Activated CD4-positive, alpha-beta T cell treated with anti-CD3 and anti-CD28 coated beads, Interleukin-2, Interleukin-4, amounts not matched to agents 100 ng/mL and 50 ng/mL, durations not matched to agents 16 hours and 8 hours (primary cell): Measurements from ENCODE around the gene TCP11L1.
"Not testable (repeated sequence)": the region's sequence is repeated elsewhere in the genome, so short reads cannot be mapped to it uniquely, and the experiment has no call there.

ENCODE experiments used
- DNase-seq: peaks from one replicate; pipeline ENCODE4 v3.0.0-alpha.2; 2020; ENCODE audit warnings: low spot score

Gene TCP11L1

DNA sequence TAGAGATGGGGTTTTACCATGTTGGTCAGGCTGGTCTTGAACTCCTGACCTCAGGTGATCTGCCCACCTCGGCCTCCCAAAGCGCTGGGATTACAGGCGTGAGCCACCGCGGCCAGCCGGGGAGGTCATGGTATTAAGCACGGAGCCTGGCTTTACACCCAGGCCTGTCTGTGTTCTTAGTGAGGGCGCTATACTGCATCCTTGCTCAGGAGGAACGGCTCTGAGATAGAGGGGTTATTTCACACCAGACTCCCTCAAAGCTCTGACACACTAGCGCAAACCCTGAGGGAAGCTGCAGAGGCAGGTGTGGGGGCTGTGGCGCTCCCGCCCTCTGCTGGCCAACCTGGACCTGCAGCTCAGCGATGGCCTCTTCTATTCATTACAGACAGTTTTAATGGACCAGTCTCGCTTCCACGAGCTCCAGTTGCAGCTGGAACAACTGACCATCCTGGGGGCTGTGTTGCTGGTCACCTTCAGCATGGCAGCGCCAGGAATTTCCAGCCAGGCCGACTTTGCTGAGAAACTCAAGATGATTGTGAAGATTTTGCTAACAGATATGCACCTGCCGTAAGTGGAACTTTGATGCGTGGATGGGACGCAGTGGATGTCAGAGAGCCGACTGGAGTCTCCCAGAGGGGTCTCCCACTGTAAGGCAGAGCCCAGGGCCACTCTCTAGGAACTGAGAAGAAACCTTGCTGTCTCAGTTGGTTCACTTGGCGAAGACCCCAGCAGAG, 26.2 kb downstream of the TCP11L1 start:
- DNase-seq: peak; percentile 71

DNA sequence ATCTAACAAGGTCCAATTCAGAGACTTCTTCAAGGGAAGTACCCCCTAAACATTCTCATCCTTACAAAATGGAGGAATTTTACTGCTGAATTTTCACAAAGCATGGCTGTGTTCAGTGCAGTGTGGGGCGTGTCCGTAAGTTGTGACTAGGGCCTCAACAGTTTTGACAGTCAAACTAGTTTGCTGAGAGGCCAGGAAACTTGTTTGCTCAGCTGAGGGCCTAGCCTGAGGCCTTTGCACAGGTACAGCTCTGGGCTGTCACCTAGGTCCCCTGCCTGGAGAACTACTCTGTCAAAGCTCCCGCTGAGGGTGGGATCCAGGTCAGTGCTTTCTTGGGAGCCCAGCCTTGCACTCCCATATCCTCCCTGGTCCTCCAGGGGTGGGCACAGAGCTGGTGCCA, 27.9 kb downstream of the TCP11L1 start:
- DNase-seq: no peak

DNA sequence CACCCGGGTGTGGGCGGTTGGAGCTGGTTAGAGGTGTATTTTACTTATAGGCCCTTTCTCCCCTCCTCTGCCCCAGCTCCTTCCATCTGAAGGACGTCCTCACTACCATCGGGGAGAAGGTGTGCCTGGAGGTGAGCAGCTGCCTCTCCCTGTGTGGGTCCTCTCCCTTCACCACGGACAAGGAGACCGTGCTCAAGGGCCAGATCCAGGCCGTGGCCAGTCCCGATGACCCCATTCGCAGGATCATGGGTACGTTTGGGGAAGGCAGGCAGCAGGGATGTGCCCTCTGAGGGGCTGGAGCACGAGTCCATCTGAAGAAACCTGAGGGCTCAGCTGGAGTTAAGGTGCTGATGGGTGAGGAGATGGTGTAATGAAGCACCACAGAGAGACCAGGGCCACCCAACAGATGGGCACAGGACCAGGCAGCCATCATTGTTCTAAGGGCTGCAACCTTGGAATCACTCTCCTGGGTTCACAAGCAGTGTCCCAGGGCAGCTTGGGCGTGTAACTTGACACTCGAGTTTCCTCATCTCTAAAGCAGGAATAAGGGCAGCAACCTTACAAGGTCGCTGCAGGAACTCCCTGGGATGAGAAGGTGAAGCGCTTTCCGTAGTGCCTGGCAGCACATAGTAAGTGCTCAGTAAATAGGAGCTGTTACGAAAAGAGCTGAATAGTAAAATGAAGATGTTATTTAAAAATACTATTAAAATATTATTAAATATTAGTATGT, 29.4 kb downstream of the TCP11L1 start:
- no peak for DNase-seq

DNA sequence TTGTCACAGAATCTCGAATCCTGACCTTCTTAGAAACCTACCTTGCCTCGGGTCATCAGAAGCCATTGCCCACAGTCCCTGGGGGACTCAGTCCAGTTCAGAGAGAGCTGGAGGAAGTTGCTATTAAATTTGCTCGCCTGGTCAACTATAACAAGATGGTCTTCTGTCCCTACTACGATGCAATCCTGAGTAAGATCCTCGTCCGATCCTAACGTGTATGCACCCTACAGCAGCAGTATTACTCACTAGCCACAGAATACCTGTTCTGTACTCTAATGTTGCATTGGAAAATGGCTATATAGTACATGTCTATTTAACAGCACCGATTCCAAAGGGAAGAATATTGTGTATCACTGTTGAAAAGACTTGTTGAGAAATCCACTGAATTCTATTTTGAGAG, 33.1 kb downstream of the TCP11L1 start:
- no peak for DNase-seq

DNA sequence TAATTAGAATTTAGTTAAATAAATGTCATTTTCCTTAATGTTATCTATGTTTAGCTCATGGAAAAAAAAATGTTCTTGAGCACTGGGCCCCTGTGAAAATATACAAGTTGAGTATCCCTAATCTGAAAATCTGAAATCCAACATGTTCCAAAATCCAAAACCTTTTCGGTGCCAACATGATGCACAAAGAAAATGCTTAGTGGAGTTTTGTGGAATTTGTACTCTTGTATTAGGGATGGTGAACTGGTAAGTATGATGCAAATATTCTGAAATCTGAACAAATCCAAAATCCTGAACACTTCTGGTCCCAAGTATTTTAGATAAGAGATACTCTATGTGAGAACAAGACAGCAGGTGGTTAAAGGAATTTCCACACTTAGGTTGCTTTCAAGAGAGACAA, 44.5 kb downstream of the TCP11L1 start:
- no peak for DNase-seq

DNA sequence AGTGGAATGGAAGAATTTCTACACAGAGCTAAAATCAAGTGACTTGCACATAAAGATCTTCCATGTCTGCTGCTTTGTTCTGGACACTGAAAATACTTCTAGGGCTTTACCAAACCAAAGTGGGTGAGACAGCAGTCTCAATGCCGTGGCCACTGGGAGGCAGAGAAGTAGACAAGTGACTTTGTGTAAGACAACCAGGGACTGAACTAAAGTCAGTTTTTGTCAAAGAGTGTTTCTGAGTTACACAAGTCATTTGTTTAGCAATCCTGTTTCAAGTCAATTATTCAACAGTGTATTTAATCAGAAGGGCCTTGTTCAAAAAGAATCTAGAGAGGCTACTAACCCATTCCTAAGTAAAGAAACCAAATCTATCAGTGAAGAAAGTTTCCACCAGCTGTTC, 46.6 kb downstream of the TCP11L1 start:
- no peak for DNase-seq

DNA sequence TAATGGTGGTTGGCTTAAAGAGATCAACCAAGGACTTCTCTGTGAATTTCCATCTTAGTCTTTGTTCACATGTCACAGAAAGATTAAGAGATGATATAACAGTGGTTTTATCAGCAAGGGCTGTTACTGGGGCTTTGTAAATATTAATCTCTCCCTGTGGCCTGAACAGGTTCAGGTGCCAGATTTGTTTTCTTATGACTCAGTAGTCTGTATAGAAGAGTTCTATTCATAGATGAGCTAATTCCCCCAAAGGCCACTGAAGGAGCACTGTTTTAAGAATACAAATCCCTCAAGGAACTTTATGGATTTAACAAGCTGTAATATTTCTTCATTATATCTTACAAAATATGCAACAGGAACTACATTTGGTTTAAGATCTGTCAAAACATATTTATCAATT, 50.4 kb downstream of the TCP11L1 start:
- no peak for DNase-seq

DNA sequence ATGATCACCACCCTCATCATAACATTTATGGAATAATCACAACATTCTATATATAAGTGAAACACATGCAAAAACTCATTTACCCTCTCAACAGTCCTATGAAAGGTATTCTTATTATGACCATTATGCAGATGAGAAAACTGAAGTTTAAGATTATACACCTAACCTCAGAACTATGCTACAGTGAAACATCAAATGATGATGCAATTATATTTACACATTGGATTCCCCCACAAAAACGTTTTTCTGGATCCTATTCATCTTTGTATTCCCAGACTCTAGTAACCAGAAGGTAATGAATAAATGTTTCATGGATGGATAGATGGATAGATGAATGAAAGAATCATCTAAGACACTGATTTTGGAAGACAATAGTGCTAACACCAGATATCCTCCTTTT, 54.8 kb downstream of the TCP11L1 start:
- DNase-seq: no peak

DNA sequence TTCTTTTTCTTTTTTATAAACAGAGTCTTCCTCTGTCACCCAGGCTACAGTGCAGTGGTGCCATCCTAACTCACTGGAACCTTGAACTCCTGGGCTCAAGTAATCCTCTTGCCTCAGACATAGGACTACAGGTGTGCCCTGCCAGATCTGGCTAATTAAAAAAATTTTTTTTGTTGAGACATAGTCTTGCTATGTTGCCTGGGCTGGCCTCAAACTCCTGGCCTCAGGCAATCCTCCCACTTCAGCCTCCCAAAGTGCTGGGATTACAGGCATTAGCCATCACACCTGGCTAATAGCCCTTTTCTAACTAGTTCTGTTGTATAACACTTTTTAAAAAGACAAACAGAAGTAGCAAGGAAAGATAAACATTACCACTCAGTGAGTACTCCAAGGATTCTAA, 64.5 kb downstream of the TCP11L1 start:
- DNase-seq: no peak

DNA sequence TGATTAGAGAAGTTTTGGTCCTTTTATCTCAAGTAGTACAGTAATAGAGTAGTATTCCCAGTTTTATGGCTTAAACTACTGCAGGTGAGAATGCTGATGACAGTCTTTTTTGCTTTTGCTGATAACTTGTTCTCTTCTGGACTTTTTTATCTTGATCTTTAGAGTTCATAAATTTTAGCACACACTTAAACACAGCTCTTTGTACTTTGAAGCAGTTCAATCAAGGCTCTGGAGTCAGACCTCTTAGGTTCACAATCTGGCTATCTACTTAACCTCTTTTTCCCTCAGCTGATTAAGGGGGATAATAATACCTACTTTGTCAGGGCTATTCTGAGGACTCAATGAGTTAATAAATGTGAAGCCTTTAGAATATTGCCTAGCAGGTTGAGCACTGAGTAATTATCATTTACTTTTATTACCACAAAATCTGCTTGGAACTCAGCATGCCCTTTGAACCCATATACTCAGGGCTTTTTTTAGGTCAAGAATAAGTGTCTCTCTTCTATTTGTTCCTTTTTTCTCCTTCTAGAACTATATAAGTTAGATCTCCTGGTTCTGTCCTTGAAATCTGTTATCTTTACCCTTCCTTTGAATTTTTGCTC, 70.0 kb downstream of the TCP11L1 start:
- no peak for DNase-seq

DNA sequence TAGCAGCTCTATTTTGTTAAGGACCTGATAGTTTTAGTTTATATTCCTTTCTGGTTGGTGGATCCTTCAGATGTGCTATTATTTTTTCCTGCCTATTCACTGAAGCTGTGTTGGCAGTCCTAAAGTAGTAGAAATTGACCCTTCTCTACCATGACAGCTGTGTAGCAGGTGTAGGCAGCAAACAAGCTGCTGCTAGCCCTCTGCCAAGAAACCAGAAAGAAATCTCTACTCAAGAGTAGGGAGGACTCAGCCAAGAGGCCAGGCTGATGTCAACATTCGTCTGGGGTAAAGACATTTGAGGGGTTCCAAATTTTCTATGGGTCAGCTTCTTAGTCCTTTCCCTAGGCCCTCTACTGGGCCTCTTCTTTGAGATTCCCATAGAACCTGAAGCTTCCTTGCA, 70.7 kb downstream of the TCP11L1 start:
- no peak for DNase-seq

DNA sequence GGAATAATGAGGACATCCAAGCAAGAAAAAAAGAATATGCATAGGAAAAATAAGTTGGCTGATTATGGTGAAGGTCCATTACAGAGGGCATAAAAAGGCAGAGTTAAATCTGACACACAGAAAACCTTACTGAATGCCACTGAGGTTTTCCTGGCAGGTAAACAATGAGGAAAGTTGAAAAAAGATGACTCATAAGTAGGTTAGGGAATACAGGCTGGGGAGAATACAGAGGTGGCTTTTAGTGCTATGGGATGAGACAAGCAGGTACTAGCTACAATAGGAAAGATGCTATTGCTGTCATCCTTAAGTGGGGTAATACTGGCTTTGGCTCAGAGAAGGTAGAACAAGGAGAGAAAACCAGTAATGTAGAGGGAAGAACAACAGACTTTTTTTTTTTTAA, 77.2 kb downstream of the TCP11L1 start:
- DNase-seq: no peak

DNA sequence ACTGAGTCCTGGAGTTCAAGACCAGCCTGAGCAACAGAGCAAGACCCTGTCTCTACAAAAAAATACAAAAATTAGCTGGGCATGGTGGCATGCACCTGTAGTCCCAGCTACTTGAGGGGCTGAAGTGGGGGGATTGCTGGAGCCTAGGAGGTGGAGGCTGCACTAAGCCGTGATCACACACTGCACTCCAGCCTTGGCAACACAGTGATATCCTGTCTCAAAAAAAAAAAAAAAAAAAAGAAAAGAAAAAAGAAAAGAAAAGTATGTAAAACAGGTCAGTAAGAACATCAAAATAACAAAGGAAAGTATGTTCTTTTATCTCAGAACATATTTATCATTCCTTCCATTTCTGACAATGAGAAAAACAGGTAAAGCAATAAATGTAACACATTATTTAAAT, 83.3 kb downstream of the TCP11L1 start:
- not testable (repeated sequence) for DNase-seq
